ENCODE results near the gene RWDD3.

- no peak for TF ChIP-seq NFE2L2 (IDR thresholded peaks at IDR 0.05; ENCODE audit: low read depth, low read length)
- no peak for TF ChIP-seq CTCF (conservative IDR thresholded peaks at IDR 0.05; ENCODE audit: low read depth, low read length)
- no peak for TF ChIP-seq FOS (IDR thresholded peaks at IDR 0.05; ENCODE audit: low read depth, low read length)
- no peak for TF ChIP-seq POLR2A (IDR thresholded peaks at IDR 0.05; ENCODE audit: low read depth, low read length)
- no peak for TF ChIP-seq MAFK (IDR thresholded peaks at IDR 0.05; ENCODE audit: low read depth, low read length)
- no peak for TF ChIP-seq ELK1 (IDR thresholded peaks at IDR 0.05; ENCODE audit: borderline replicate concordance, low read depth, low read length)
- no peak for TF ChIP-seq CEBPB (IDR thresholded peaks at IDR 0.05; ENCODE audit: low read depth, low read length)
- no peak for TF ChIP-seq BHLHE40 (IDR thresholded peaks at IDR 0.05; ENCODE audit: low read depth, low read length)
- TF ChIP-seq RAD21 (IDR thresholded peaks at IDR 0.05; ENCODE audit: low read length) = no peak
- no peak for TF ChIP-seq RFX5 (IDR thresholded peaks at IDR 0.05; ENCODE audit: low read depth, low read length)
Observed at GRCh38 chr1:95229706-95230105, 4.3 kb upstream of the RWDD3 start.
